ENCODE data around the gene POLD3.

The POLD3 gene

DNA sequence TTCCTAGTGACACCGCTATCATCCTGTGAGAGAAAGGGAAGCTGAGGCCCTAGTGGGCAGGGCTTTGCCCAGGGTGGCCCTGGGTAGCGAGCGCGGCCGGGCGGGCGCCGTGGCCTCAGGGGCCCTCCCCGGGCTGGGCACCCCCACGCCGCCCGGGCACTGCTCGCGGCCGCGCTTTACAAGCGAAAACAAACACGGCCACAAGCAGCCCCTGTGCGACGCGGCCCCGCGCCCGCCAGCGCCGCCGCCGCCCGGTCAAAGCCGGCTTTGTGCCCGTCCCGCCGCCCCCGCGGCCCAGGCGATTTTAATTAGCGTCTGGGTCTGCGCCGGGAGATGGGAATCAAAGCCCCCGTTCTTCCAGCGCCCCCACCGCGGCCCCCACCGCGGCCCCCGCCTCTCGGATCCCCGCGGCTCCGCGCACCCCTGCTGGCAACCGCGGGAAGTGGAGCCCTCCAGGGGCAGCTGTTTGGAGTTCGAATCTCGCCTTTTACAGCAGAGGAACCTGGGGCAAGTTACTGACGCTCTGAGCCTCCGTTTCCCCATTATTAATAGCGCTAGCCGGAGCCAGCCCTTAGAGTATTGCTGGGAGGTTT is 91.0 kb downstream of the POLD3 start:
- no peak overlapping the region for H3K4me3 Mint-ChIP-seq
- H3K4me1 Mint-ChIP-seq: no peaks in the 10 kb centered on the region
- peaks cover 14% of the 10 kb centered on the region for H3K27me3 Mint-ChIP-seq
- H3K9me3 Mint-ChIP-seq: no peaks in the 10 kb centered on the region
- H3K36me3 Mint-ChIP-seq: no peaks in the 10 kb centered on the region
- no peak overlapping the region for H3K27ac Mint-ChIP-seq

DNA sequence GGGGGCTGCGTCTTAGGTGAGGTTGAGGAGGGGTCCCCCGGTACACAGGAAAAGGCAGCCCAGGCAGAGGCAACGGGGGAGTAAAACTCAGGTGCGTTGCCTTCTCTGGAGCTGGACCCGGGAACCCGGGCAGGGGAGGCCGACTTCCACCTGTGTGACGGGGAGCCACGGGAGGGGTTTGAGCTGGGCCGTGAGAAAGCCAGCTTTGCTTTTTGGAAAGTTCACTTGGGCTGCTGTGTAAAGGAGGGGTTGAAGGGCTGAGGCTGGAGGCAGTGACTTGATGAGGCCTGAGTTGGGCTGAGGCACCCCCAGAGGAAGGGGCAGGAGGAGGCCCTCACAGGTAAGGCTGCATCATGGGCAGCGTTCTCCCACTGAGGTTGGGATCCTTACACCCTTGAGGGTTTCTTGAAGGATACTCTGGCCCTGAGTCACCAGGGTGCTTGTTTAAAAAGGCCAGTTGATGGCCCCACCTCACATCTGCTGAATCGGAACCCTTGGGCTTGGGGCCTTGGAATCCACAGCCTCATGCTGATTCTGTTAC is 91.6 kb downstream of the POLD3 start:
- Mint-ChIP-seq H3K27me3 (peaks cover 14% of the 10 kb centered on the region), H3K36me3 (no peaks in the 10 kb centered on the region), H3K27ac (no peak overlapping the region), H3K4me3 (no peak overlapping the region), H3K9me3 (no peaks in the 10 kb centered on the region), H3K4me1 (no peaks in the 10 kb centered on the region)

GRCh38 chr11:74684661-74685060 is 92.3 kb downstream of the POLD3 start:
- Mint-ChIP-seq H3K36me3 (no peaks in the 10 kb centered on the region), H3K4me1 (no peaks in the 10 kb centered on the region), H3K9me3 (no peaks in the 10 kb centered on the region), H3K27me3 (peaks cover 14% of the 10 kb centered on the region), H3K4me3 (no peak overlapping the region), H3K27ac (no peak overlapping the region)

GRCh38 chr11:74685338-74685737 is 93.0 kb downstream of the POLD3 start:
- Mint-ChIP-seq H3K4me3 (no peak overlapping the region), H3K4me1 (no peaks in the 10 kb centered on the region), H3K9me3 (no peaks in the 10 kb centered on the region), H3K27ac (no peak overlapping the region), H3K36me3 (no peaks in the 10 kb centered on the region), H3K27me3 (peaks cover 14% of the 10 kb centered on the region)

- no peak overlapping the region for H3K27ac Mint-ChIP-seq
- no peaks in the 10 kb centered on the region for H3K4me1 Mint-ChIP-seq
- H3K27me3 Mint-ChIP-seq: peaks cover 14% of the 10 kb centered on the region
- no peaks in the 10 kb centered on the region for H3K36me3 Mint-ChIP-seq
- H3K4me3 Mint-ChIP-seq: no peak overlapping the region
- no peaks in the 10 kb centered on the region for H3K9me3 Mint-ChIP-seq
Observed at GRCh38 chr11:74685905-74686304, 93.5 kb downstream of the POLD3 start.

GRCh38 chr11:74686792-74687191 is 94.4 kb downstream of the POLD3 start:
- H3K27ac Mint-ChIP-seq: no peak overlapping the region
- peaks cover 14% of the 10 kb centered on the region for H3K27me3 Mint-ChIP-seq
- no peak overlapping the region for H3K4me3 Mint-ChIP-seq
- H3K36me3 Mint-ChIP-seq: no peaks in the 10 kb centered on the region
- H3K9me3 Mint-ChIP-seq: no peaks in the 10 kb centered on the region
- no peaks in the 10 kb centered on the region for H3K4me1 Mint-ChIP-seq

DNA sequence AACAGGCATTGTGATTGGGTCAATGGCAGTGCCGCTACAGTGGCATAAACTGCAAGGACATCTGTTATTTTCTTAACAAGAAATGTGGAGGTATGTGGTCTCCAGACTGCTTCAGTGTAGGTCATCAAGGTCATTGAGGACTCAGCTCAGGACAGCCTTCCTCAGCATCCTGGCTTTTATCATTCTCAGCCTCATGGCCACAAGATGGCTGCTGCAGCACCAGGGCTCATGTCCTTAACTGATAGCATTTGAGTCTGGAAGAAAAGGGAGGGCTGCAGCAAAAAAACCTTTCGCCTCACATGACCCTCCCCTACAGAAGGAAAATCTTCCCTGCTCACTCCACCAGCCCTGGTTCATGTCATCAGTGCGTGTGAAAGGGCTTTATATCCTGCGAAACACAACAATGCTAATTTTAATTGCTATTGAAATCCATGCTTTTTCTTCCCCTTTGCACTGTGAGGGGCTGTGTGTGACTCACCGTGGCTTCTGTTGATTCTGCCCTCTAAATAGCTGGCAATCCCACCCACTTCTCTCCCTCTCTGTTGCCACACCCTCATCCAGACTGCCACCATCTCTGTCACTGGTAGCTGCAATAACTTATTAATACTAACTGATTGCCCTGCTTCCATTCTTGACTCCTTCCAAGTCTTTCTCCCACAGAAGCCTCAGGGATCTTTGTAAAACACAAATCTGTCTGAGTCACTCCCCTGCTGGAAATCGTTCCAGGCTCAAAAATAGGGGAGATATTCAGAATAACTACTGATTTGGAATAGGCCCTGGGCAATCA is 95.0 kb downstream of the POLD3 start:
- no peak overlapping the region for H3K27ac Mint-ChIP-seq
- no peak overlapping the region for H3K4me3 Mint-ChIP-seq
- H3K4me1 Mint-ChIP-seq: no peaks in the 10 kb centered on the region
- no peaks in the 10 kb centered on the region for H3K36me3 Mint-ChIP-seq
- no peaks in the 10 kb centered on the region for H3K9me3 Mint-ChIP-seq
- H3K27me3 Mint-ChIP-seq: peaks cover 12% of the 10 kb centered on the region

GRCh38 chr11:74689666-74690065 is 97.3 kb downstream of the POLD3 start:
- Mint-ChIP-seq H3K4me3 (no peak overlapping the region), H3K27me3 (peaks cover 6% of the 10 kb centered on the region), H3K27ac (no peak overlapping the region), H3K4me1 (no peaks in the 10 kb centered on the region), H3K9me3 (no peaks in the 10 kb centered on the region), H3K36me3 (no peaks in the 10 kb centered on the region)

GRCh38 chr11:74691755-74692154 is 99.4 kb downstream of the POLD3 start:
- H3K4me1 Mint-ChIP-seq: no peaks in the 10 kb centered on the region
- no peaks in the 10 kb centered on the region for H3K36me3 Mint-ChIP-seq
- H3K9me3 Mint-ChIP-seq: no peaks in the 10 kb centered on the region
- H3K27me3 Mint-ChIP-seq: no peaks in the 10 kb centered on the region
- H3K4me3 Mint-ChIP-seq: no peak overlapping the region
- H3K27ac Mint-ChIP-seq: no peak overlapping the region

All from activated naive CD4-positive, alpha-beta T cell treated with anti-CD3 and anti-CD28 coated beads, Interleukin-2, amount 50 U/mL, for 24 hours (primary cell).